Rectal smooth muscle tissue (tissue), 1 donor: Measurements from ENCODE around the gene C1QL2.

Experiments
- H3K27ac ChIP-seq: one replicate; pipeline ENCODE4 v1.7.0; 2013; ENCODE audit warnings: low read depth, low read length, inconsistent platforms
- H3K27me3 ChIP-seq: one replicate; pipeline ENCODE4 v1.7.0; 2013; ENCODE audit warnings: low read length; ENCODE audit not compliant: control insufficient read depth, insufficient read depth
- H3K36me3 ChIP-seq: one replicate; pipeline ENCODE4 v1.7.0; 2013; ENCODE audit warnings: low read length; ENCODE audit not compliant: control insufficient read depth, insufficient read depth
- H3K4me1 ChIP-seq: one replicate; pipeline ENCODE4 v1.7.0; 2013; ENCODE audit warnings: low read length; ENCODE audit not compliant: control insufficient read depth, insufficient read depth
- H3K4me3 ChIP-seq: one replicate; pipeline ENCODE4 v1.7.0; 2013; ENCODE audit warnings: low read length
- H3K9ac ChIP-seq: one replicate; pipeline ENCODE4 v1.7.0; 2013; ENCODE audit warnings: low read length

The C1QL2 gene

DNA sequence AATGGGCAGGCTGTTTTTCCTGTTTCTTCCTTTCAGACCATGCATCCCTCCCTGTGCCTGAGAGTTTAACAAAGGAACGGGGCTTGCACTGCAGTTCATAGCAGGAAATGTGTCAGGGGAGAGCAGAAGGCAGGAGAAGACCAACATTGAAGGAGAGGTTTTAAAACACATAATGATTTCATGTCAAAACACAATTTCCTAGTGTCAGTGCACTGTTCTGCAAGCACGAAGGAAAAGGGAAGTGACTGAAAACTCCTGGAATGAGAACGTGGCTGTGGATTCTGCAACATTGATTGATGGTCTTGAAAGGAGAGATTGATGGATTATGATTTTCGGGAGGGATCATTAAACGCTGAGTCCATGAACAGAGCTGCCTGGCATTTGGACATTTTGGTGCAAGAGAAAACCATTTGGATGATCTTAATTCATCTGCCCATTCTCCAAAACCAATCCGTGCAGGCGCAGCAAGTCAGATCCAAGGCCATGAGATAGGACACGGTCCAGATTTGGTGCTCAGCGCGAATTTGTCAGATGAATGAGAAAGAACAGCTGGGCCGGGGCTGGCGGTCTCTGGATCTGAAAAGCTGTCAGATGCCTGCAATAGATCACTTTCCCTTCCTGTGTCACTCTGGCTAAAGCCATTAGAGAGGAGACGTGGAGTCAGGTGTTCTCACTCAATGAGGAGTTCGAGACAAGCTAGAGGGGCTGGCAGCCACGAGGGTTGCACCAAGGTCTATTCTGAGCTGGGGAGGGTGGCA lies 38.4 kb downstream of the C1QL2 start:
- no peak overlapping the region for H3K4me3 ChIP-seq
- no peak overlapping the region for H3K9ac ChIP-seq
- no peaks in the 10 kb centered on the region for H3K36me3 ChIP-seq
- no peak overlapping the region for H3K27ac ChIP-seq
- H3K27me3 ChIP-seq = no peaks in the 10 kb centered on the region
- H3K4me1 ChIP-seq = no peaks in the 10 kb centered on the region

DNA sequence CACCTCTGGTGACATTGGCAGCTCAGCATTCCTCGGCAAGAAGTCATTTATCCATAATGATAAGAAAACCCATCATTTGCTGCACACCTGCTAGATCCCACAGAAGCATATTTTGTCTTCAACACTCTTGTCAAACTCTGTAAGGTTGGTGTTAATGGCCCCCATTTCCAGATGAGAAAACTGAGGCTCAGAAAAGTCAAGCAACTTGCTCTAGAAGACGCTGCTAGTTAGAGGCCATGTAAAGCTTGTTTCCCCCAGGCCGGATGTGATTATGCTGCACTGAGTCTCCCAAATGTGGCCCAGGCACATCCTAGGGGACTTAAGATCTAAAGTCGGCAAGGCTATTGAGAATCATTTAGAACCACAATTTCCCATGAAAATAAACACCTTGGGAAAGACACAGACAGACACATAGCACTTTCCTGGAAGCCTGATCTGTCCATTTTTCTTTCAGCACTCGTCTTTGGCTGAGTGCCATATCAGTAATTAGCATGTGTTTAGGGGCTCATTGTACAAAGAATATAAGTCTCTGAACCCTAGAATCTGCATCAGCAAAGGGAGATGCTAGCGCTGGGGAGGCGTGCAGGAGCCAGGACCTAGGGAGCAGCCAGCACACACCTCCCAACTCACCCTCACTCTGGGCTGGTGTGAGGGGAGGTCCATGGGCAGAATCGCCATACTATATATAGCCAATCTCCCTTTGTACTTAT lies 39.3 kb downstream of the C1QL2 start:
- no peak overlapping the region for H3K27ac ChIP-seq
- H3K27me3 ChIP-seq = no peaks in the 10 kb centered on the region
- no peaks in the 10 kb centered on the region for H3K4me1 ChIP-seq
- H3K36me3 ChIP-seq = no peaks in the 10 kb centered on the region
- H3K9ac ChIP-seq = no peak overlapping the region
- H3K4me3 ChIP-seq = no peak overlapping the region

DNA sequence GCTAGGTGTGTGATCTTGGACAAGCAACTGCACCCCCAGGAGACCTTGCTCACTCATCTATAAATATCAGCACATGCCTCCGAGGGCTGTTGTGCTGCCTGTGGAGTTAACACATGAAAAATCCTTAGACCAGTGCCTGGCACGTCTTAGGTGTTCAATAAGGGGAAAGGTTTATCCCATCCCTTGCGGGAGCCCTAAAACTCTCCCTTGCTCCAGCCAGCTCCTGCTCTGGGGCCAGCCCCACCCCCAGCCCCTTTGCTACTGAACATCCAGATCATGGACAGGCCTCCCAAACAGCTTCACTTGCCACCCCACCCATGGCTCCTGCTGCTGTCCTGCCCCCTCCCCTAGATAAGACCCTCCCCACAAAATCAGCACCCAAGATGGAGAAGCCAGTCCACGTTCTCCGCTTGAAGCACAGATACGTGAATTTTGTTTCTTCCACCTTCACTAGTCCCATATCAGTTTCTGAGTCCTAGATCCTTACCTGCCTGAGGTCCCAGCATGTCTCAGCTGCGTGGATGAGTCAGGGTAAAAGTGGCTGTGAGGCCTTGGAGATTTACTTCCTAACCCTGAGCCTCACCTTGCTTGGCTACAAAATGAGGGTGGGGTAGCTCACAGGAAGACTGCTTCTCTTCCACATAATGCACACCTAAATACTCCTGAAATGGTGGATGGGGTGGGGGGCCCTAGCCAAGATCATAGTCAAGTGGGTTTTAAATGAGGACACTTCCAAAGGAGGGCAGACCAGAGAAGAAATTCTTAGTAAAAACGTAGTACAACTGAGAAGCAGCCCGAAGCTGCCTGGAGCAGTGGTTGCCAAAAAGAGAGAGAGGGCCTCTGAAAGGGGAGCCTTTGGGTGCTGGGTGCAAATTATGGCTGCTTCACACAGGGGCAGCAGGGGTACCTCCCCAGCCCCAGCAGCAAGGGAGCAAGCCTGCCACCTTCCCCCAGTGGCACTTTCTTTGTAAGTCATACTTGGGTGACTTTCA lies 40.4 kb downstream of the C1QL2 start:
- peaks cover 3% of the 10 kb centered on the region for H3K27me3 ChIP-seq
- no peak overlapping the region for H3K4me3 ChIP-seq
- H3K36me3 ChIP-seq = no peaks in the 10 kb centered on the region
- no peaks in the 10 kb centered on the region for H3K4me1 ChIP-seq
- no peak overlapping the region for H3K9ac ChIP-seq
- no peak overlapping the region for H3K27ac ChIP-seq

DNA sequence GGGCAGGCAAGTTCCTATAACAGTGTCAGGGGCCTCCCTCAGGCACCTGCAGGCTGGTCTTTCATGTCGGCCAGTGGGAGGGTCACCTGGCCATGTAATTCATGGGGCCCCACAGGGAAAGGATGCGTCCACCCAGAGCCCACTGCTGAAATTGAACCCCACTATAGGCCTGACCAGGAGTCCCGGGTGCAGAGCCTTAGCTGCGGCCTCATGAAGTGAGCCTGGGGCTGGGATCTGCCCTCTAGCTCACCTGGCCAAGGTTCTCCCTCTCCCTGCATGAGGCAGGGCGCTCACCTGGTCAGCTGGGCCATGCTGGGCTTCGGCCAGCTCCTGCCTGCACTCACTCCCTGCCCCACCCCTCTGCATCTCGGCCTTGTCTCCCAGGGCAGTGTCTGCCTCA lies 41.1 kb downstream of the C1QL2 start:
- H3K9ac ChIP-seq = no peak overlapping the region
- H3K36me3 ChIP-seq = no peaks in the 10 kb centered on the region
- H3K27ac ChIP-seq = no peak overlapping the region
- H3K4me1 ChIP-seq = no peaks in the 10 kb centered on the region
- peaks cover 3% of the 10 kb centered on the region for H3K27me3 ChIP-seq
- H3K4me3 ChIP-seq = no peak overlapping the region

DNA sequence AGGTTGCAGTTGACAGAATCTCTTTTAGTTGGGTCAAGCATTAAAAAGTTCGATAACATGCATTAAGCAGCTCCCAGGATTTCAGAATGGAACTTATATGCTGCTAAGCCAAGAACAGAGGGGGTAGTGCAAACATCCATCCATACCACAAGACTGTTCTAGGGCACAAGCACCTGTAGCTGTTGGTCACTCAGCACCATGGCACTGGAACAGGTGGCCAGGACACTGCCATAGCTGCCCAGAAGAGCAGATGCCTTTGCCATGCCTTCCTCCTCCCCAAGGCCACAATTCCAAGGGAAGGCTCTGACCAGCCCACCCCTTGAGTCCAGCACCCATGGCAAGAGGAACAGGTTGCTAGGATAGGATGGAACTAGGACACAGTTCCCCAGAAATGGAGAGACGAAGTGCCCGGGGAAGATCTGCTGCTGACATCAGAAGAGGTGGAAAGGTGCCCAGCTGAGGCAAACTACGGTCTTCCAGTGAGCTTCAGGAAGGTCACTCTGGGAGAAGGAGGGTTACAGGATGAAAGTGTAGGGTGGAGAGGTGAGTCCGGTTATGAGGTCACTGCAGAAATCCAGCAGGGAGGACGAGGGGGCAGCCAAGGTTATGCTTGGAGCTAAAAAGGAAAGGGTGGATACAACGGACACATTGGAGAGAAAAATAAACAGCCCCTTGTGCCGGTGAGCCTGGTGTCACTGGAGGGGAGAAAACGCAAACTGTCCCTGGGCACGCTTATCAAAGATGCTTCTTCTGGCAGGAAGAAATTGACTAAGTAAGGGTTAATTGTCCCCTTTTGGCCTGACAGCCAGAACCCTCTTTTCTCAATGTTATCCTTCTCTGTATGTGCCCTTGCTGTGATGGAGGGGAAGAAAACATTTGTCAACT lies 41.9 kb downstream of the C1QL2 start:
- Histone ChIP-seq H3K4me3 (no peak overlapping the region), H3K27ac (no peak overlapping the region), H3K9ac (no peak overlapping the region), H3K4me1 (no peaks in the 10 kb centered on the region), H3K27me3 (peaks cover 3% of the 10 kb centered on the region), H3K36me3 (no peaks in the 10 kb centered on the region)

DNA sequence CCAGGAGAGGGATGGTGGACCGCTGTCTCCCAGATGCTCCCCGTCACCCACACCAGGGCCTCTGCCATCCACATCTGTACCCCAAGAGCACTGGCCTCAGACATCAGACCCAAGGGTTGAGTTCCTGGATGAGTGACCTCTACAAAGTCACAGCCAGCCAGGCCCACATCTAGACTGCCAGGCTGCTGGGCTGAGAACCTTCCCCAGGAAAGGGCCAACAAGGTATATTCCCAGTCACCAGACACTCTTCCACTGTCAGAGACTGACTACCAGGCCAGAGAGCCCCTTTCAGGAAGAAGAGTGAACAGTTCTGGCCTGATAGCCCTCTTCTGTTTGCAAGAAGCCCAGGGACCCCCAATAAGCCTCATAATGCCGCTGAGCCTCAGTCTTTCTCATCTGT lies 44.3 kb downstream of the C1QL2 start:
- Histone ChIP-seq H3K9ac (no peak overlapping the region), H3K27me3 (peaks cover 3% of the 10 kb centered on the region), H3K4me3 (no peak overlapping the region), H3K36me3 (no peaks in the 10 kb centered on the region), H3K4me1 (no peaks in the 10 kb centered on the region), H3K27ac (no peak overlapping the region)

DNA sequence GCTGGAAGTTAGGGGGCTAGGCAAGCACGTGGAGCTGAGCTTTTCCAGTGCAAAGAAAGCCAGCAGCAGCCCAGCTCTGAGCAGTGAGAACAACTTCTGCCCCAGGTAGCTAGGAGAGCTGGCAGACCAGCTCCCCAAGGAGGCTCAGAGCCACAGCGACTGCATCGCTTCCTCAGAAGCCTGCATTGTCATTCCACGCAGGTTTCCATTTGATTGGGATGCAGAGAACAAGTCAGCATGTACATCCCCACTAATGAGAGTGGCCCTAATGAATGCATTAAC lies 45.1 kb downstream of the C1QL2 start:
- Histone ChIP-seq H3K27ac (no peak overlapping the region), H3K4me3 (no peak overlapping the region), H3K27me3 (peaks cover 3% of the 10 kb centered on the region), H3K36me3 (no peaks in the 10 kb centered on the region), H3K4me1 (no peaks in the 10 kb centered on the region), H3K9ac (no peak overlapping the region)

DNA sequence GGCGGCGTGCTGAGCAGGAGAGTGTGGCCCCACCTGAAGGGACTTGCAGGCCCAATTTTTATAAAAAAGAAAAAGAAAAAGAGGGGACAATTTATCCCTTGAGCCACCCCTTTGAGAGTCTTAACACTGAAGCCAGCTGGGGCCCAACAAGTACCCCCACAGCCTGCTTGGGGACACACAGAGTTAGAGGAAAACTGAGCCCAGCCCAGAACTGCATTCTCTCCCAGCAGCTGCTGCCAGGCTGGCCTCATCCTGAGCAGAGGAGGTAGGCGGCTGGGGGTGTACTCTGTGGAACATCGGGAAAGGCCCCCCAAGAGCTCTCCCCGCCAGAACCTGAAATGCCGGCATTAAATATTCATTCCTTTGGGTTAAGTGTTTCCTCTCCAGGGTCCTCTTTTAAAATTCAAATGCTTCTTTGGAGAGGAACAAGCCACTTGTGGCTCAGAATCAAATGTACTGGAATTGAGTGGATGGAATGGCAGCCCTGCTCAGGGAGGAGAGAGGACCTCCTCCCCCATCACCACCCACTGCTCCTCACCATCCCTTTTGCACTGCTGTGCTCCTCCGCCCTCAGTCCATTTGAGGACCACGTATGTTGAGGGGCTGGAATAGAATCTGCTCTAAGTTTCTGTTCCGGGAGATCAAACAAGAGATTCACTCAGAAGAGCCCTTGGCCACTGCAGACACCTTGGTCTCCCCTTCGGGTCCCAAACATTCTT lies 45.6 kb downstream of the C1QL2 start:
- Histone ChIP-seq H3K4me3 (no peak overlapping the region), H3K9ac (no peak overlapping the region), H3K27me3 (peaks cover 3% of the 10 kb centered on the region), H3K4me1 (no peaks in the 10 kb centered on the region), H3K27ac (no peak overlapping the region), H3K36me3 (no peaks in the 10 kb centered on the region)

DNA sequence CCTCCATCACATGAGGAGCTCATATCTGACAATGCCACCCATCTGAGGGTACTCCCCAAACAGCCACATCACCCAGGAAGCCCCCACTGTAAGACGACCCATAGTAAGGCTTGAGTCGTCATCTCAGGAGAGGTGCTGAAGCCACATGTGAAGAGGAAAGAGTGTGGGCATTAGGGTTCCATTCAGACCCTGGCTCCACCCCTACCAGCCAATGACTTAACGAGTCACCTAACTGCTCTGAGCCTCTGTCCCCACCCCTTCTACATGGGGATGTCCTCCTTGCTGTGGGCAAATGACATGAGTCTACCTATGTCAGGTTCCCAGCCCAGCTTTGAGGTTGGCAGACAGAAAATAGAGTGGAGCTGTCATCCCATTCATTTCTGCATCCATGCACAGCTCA lies 46.3 kb downstream of the C1QL2 start:
- H3K4me3 ChIP-seq = no peak overlapping the region
- H3K9ac ChIP-seq = no peak overlapping the region
- peaks cover 3% of the 10 kb centered on the region for H3K27me3 ChIP-seq
- no peak overlapping the region for H3K27ac ChIP-seq
- no peaks in the 10 kb centered on the region for H3K36me3 ChIP-seq
- H3K4me1 ChIP-seq = no peaks in the 10 kb centered on the region

DNA sequence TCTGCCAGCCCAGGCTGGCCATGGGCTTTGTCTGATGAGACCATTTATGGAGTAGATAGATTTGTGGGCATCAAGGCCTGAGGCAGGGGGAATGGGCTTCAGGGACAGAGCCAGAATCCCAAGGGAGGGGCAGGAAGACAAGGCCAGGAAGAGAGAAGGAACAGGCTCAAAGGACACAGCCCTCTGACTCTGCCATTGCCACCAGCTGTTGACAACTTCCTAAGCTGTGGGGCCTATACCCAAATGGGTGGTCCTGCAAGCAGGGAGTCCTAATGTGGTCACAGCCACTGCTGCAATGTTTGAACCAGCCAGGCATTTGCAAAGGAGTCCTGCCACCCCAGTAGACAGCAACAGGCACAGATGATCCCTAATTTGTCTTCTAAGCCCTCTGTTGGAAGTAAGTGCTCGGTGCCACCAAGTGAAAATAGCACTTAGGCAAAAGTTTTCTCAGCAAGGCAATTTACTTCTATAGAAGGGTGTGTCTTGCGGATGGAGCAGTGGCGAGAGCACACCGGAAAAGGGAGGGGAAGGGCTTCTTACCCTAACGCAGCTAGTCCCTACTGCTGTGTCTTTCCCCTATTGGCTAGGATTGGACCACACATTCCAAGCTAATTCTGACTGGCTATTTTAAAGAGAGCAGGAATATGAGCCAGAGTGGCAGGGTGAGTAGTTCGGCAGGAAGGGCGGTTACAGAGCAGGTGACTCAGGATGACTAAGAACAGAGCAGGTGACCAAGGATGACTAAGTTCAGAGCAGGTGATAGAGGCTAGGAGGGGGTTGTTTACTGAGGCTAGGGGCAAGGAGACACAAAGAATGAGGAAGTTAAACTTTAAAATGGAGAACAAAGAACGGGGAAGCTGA lies 47.2 kb downstream of the C1QL2 start:
- no peak overlapping the region for H3K4me3 ChIP-seq
- no peak overlapping the region for H3K27ac ChIP-seq
- H3K4me1 ChIP-seq = no peaks in the 10 kb centered on the region
- H3K9ac ChIP-seq = no peak overlapping the region
- no peaks in the 10 kb centered on the region for H3K36me3 ChIP-seq
- peaks cover 3% of the 10 kb centered on the region for H3K27me3 ChIP-seq

DNA sequence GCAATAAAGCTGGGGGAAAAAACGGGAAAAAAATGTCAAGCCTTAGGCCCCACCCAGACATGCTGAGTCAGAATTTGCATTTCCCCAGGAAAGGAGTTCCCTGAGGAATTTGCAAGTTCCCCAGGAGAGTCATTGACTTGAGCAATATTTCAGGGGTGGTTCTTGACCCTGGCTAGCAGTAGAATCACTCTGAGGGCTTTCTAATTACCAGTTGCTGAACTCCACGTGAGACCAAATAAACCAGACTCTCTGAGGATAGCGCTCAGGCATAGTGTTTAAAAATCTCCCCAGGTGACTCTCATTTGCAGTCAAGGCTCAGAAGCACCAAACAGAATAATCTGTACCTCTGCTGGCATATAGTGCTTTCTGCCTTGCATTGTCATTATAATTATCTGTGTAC lies 48.7 kb downstream of the C1QL2 start:
- Histone ChIP-seq H3K9ac (no peak overlapping the region), H3K4me1 (no peaks in the 10 kb centered on the region), H3K4me3 (no peak overlapping the region), H3K27me3 (peaks cover 3% of the 10 kb centered on the region), H3K27ac (no peak overlapping the region), H3K36me3 (no peaks in the 10 kb centered on the region)
